Astrocyte of the cerebellum (primary cell): ENCODE data around the gene COL12A1.

Source experiments
- DNase-seq: peaks from one replicate; pipeline ENCODE4 v3.0.0-alpha.2; 2011; ENCODE audit warnings: low read depth
- H3K4me3 ChIP-seq: 2 replicates; pipeline ENCODE4 v1.5.1; 2011; ENCODE audit warnings: mild to moderate bottlenecking, low read depth, low read length, moderate library complexity
- in situ Hi-C: cut with HindIII; loops from 2 replicates; pipeline ENCODE4 v1.10.0; 2017; ENCODE audit warnings: low sequenced_read_pairs
- TF ChIP-seq, protein P1 (sequence below): IDR thresholded peaks from 2 replicates; pipeline ENCODE4 v1.5.1; 2012; ENCODE audit warnings: low read length, low read depth, moderate library complexity, mild to moderate bottlenecking; ENCODE audit errors: missing control alignments

The COL12A1 gene

DNA sequence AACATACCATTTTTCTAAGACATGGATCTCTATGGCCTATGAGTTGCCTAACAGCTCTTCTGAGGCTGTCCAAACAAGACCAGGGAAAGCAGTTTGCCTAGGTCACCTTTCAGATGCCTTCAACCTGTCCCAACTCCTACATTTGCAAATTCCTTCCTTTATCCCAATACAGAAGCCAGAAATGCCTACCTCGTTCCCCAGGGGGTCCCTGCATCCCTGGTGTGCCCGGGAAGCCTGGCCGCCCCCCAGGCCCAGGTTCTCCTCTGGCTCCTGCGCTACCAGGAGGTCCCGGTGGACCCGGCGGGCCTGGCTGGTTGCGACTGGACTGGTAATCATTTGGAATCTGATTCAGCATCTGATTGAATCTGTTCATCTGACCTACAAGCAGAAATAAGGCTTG, 115.9 kb downstream of the COL12A1 start:
- no peak overlapping the region for H3K4me3 ChIP-seq
- no peak for DNase-seq
- in situ Hi-C loops, result no loop called here
- TF ChIP-seq, protein P1, sequence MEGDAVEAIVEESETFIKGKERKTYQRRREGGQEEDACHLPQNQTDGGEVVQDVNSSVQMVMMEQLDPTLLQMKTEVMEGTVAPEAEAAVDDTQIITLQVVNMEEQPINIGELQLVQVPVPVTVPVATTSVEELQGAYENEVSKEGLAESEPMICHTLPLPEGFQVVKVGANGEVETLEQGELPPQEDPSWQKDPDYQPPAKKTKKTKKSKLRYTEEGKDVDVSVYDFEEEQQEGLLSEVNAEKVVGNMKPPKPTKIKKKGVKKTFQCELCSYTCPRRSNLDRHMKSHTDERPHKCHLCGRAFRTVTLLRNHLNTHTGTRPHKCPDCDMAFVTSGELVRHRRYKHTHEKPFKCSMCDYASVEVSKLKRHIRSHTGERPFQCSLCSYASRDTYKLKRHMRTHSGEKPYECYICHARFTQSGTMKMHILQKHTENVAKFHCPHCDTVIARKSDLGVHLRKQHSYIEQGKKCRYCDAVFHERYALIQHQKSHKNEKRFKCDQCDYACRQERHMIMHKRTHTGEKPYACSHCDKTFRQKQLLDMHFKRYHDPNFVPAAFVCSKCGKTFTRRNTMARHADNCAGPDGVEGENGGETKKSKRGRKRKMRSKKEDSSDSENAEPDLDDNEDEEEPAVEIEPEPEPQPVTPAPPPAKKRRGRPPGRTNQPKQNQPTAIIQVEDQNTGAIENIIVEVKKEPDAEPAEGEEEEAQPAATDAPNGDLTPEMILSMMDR, result no peak

DNA sequence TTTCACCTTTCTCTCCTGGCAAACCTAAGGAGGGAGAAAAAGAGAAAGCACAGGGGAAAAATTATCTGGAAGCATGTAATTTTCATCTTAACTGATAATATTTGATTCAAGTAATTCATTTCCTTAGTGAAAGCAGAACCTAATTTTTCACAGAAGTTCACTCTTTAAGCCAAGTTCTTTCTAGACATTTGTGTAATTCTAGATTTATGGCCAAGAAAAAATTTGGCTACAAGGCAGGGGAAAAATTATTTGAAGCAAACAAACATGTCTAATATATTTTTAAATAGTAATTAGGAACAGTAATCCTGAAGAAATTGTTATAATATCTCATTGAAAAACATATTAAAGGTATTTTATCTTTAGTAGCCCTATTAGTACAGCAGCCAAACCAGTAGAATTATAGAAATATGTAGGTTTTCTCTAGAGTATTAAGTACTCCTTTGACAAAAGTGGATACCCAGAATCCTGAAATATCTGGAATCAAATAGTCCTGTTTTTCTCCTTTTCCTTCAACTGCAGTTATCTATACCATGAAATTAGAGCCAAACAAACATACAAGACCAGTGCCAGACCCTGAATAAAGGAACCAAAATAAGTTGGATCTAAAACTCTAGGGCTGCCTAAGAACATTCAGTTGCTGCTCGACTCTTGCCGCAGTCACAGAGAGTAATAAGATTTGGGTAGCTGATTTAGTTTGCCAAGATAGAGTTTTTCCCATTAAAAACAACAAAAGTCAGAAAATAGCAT, 116.5 kb downstream of the COL12A1 start:
- TF ChIP-seq, protein P1, result no peak
- H3K4me3 ChIP-seq, result no peak overlapping the region
- in situ Hi-C loops, result no loop called here
- no peak for DNase-seq

DNA sequence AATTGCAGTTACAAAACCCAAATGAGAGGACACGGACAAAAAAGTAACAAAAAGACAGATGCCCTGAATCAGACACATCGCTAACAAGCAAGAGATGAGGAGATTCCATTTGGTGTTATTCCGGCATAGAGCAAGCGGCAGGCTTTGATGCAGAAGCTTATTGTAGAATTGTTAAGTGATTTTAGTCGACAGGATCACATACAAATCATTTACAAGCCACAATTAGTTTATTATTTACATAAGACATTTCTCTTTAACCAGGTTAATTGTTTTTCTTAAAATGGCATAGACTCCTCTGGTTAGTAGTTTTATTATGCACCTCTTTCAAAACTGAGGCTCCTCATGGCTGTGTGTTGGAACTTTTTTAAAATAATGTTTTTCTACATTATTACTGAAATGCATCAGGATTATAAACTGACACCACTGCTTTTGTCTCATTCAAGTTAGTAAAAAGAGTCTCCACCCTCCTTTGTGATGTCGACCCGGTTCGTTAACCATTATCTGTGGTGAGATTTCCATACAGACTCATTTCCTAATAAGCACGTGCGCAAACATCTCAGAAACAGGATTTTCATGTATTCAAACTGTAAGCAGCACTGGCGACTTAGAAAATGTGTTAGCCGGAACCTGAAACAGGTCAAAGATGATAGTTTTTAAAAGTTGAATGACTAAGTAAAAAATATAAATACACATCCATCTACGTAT, 119.8 kb downstream of the COL12A1 start:
- in situ Hi-C loops, result no loop called here
- TF ChIP-seq, protein P1, result no peak
- no peak for DNase-seq
- no peak overlapping the region for H3K4me3 ChIP-seq

DNA sequence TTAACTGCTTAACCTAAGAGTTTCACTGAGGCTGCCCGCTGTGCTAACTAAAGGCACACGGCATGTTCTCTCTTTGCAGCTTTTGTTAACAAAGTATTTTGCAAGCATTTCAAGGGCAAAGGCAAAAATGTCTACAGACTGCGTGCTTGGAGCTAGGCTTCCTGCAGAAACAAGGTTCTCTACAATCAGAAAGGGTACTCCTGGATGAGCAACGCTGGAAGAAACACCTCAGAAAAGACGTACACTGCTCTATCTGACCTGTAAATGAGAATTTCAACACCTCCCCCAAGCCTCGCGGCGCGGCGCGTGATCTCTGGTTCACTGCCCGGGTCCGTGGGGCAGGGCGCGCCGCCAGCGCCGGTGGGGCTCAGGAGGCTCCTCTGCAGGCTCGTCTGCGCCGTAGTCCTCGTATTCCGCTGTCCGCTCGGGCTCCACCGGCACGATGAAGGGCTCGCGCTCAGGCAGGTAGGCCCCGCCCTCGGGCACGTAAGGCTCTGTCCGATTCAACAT, 120.9 kb downstream of the COL12A1 start:
- TF ChIP-seq, protein P1, result no peak
- H3K4me3 ChIP-seq, result no peak overlapping the region
- in situ Hi-C loops, result no loop called here
- DNase-seq, result no peak

DNA sequence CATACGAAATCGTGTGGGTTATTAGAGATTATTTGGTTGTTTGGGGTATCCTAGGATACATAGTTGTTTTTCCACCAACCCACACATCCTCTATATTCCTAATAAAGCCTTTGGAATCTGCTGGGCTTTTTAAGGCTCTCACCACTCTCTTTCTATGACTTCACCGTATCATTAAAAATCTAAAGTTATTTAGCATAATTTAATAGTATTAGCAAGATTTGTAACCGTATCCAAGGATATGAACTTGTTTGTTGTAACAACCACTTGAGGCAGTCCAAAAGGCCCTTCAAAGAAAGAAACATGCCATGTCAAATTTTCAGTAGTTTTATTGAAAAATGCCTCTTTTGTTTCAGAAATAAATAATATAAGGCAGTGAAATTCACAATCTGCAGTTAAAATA, 121.8 kb downstream of the COL12A1 start:
- no peak for DNase-seq
- H3K4me3 ChIP-seq, result no peak overlapping the region
- TF ChIP-seq, protein P1, result no peak
- in situ Hi-C loops, result no loop called here

DNA sequence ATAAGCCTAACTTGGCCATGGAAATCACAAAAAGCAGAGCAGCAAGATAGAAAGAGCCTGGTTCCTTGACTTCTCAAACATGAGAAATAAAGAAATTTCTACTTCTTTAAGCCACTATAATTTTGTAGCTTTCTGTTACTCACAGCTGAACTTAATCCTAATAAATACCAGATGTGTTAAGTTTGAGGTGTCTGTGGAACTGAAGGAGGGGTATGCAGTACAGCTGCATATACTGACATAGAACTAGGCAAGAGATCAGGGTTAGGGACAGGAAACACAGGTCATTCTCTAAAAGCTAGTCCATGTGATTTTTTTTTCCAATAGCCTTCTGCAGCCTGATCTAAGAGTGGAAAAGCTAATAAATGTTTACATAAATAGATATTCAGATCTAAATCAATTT, 123.9 kb downstream of the COL12A1 start:
- no peak for DNase-seq
- H3K4me3 ChIP-seq, result no peak overlapping the region
- in situ Hi-C loops, result no loop called here
- TF ChIP-seq, protein P1, result no peak
